ENCODE measurements around the gene CWF19L1.

GRCh38 chr10:100311298-100311697 is 43.9 kb upstream of the CWF19L1 start:
- no peak for TF ChIP-seq EP300 (IDR thresholded peaks at IDR 0.05)
- no peak for TF ChIP-seq POLR2AphosphoS5 (IDR thresholded peaks at IDR 0.05)
- TF ChIP-seq CTCF (IDR thresholded peaks at IDR 0.05) = no peak

Data from upper lobe of left lung (tissue), 4 donors.